Keratinocyte (primary cell): Measurements from ENCODE around the gene CLDN6. TPM values are rescaled to one million over a fixed set of nuclear protein-coding genes. Genes with fewer than 3 reads are reported as not detected.

Source experiments
- DNase-seq: peaks from one replicate; pipeline ENCODE4 v3.0.0-alpha.2; 2011; ENCODE audit warnings: low read depth, missing footprints, low spot score
- FAIRE-seq: peaks from 2 replicates; lab custom pipeline; 2011; peaks lifted over from hg19 to GRCh38; lab: Jason Lieb, UNC
- H2AFZ ChIP-seq: 2 replicates; pipeline ENCODE4 v1.6.0; 2012; ENCODE audit warnings: low read length, control low read depth, inconsistent platforms; ENCODE audit not compliant: control insufficient read depth
- H3K27ac ChIP-seq: 2 replicates; pipeline ENCODE4 v1.5.1; 2011; ENCODE audit warnings: low read length; ENCODE audit not compliant: control insufficient read depth, insufficient read depth
- H3K27me3 ChIP-seq: 3 replicates; pipeline ENCODE4 v1.6.0; 2011; ENCODE audit warnings: low read length; ENCODE audit not compliant: control insufficient read depth, insufficient read depth; ENCODE audit errors: extremely low read depth
- H3K36me3 ChIP-seq, 2 experiments: 2 replicates in 1 of 2; 3 replicates in 1 of 2; pipeline ENCODE4 v1.5.1; 2011; ENCODE audit warnings: low read length in 2 of 2, mild to moderate bottlenecking in 1 of 2; ENCODE audit not compliant: control insufficient read depth in 2 of 2, insufficient read depth in 2 of 2; ENCODE audit errors: extremely low read depth in 1 of 2
- H3K4me1 ChIP-seq: 3 replicates; pipeline ENCODE4 v1.5.1; 2011; ENCODE audit warnings: low read length; ENCODE audit not compliant: control insufficient read depth, insufficient read depth; ENCODE audit errors: extremely low read depth
- H3K4me2 ChIP-seq: 3 replicates; pipeline ENCODE4 v1.6.0; 2011; ENCODE audit warnings: low read depth, low read length; ENCODE audit not compliant: control insufficient read depth, insufficient read depth; ENCODE audit errors: extremely low read depth
- H3K4me3 ChIP-seq, 3 experiments: fragments of 200-600 bp in 1 of 3; sonication (generic) in 1 of 3; 2 replicates in 2 of 3; 3 replicates in 1 of 3; pipeline ENCODE4 v1.5.1; 2011 to 2016; ENCODE audit warnings: low read length in 3 of 3, mild to moderate bottlenecking in 3 of 3, control low read depth in 2 of 3, inconsistent platforms in 1 of 3, low read depth in 1 of 3, mixed read lengths in 1 of 3, mixed run types in 1 of 3, moderate library complexity in 1 of 3; ENCODE audit not compliant: control insufficient read depth in 2 of 3, insufficient read depth in 2 of 3; ENCODE audit errors: extremely low read depth in 1 of 3
- H3K79me2 ChIP-seq: 2 replicates; pipeline ENCODE4 v1.6.0; 2012; ENCODE audit warnings: low read length; ENCODE audit not compliant: control insufficient read depth, insufficient read depth
- H3K9ac ChIP-seq: 3 replicates; pipeline ENCODE4 v1.6.0; 2011; ENCODE audit warnings: low read length; ENCODE audit not compliant: control insufficient read depth, insufficient read depth; ENCODE audit errors: extremely low read depth
- H3K9me1 ChIP-seq: 3 replicates; pipeline ENCODE4 v1.6.0; 2011; ENCODE audit warnings: low read length; ENCODE audit not compliant: control insufficient read depth, insufficient read depth; ENCODE audit errors: extremely low read depth
- H3K9me3 ChIP-seq: 2 replicates; pipeline ENCODE4 v1.5.1; 2012; ENCODE audit warnings: low read depth, low read length; ENCODE audit not compliant: control insufficient read depth
- H4K20me1 ChIP-seq: 3 replicates; pipeline ENCODE4 v1.6.0; 2011; ENCODE audit warnings: low read length; ENCODE audit not compliant: control insufficient read depth, insufficient read depth; ENCODE audit errors: extremely low read depth
- EZH2 ChIP-seq: IDR thresholded peaks from one replicate; pipeline ENCODE4 v1.6.1; 2012; ENCODE audit warnings: inconsistent platforms, mild to moderate bottlenecking, low read length, moderate library complexity
- dilution Hi-C: fragments of 300-500 bp; cut with MboI; formaldehyde crosslinking; loops from one replicate; pipeline ENCODE4 v1.7.0; 2020; ENCODE audit warnings: low sequenced_read_pairs; ENCODE audit not compliant: extremely low pct_ligation_motif_present
- polyA plus RNA-seq, 5 experiments: library from polyadenylated mRNA; depleted of rRNA in 3 of 5; stranded (reverse) in 3 of 5; stranded (forward) in 1 of 5; unstranded in 1 of 5; fragments of >200 nt; gene quantifications; 1 replicate in 1 of 5; 2 replicates in 3 of 5; 3 replicates in 1 of 5; pipeline versions ENCODE4 v1.2.1 to v1.2.3, GENCODE V29; 2011 to 2012; ENCODE audit warnings: missing spikeins in 2 of 5, low read depth in 1 of 5, low replicate concordance in 1 of 5
- TF ChIP-seq, protein P1 (sequence below), 3 experiments: IDR thresholded peaks in 1 of 3; conservative IDR thresholded peaks in 1 of 3; optimal IDR thresholded peaks in 1 of 3; 2 replicates in 2 of 3; 3 replicates in 1 of 3; pipeline versions ENCODE3 to v1.5.1; 2011; ENCODE audit warnings: low read length in 3 of 3, mild to moderate bottlenecking in 3 of 3, moderate library complexity in 2 of 3, control low read depth in 1 of 3, inconsistent platforms in 1 of 3; ENCODE audit not compliant: insufficient read depth in 2 of 3; ENCODE audit errors: extremely low read depth in 1 of 3

The CLDN6 gene
- polyA plus RNA-seq, 1 donor (not counting 4 experiments of a cell fraction or from before 2014, with no cell fraction given), result not detected

DNA sequence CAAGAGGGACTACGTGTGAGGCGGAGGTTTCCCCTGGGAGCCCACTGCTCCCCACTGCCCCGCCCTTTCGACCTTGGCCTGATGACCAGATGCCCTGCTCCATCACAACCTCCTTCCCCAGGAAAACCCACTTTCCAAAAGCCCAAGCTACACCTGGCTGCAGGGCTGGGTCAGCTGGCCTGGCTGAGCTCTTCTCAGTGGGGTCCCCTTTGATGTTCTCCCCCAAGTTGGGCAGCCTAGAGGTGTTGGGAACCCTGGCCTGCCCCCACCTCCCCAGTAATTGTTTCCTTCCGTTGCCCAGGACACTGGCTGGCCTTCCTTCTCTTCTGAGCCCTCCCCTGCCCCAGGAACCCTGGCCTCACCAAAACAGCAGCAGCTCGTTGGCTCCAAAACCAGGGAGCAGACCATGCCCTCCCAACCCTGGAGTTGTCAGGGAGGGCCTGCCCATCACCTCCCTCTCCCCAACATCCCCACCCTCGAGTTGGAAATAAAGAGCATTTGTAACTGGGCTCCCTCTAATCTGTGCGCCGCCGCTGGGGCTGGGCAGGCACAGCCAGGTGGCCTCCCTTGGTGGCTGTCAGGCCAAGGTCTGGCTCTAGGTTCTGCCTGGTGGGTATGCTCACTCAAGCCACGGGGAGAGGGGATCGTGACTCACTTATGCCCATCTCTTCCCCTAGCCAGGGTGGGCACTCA, 3.8 kb downstream of the CLDN6 start:
- Histone ChIP-seq H3K36me3 (no peaks in the 10 kb centered on the region), H3K9me3 (no peaks in the 10 kb centered on the region), H3K9ac (no peak overlapping the region), H3K9me1 (no peaks in the 10 kb centered on the region), H2AFZ (no peak overlapping the region), H3K4me2 (no peak overlapping the region), H4K20me1 (no peaks in the 10 kb centered on the region), H3K79me2 (no peaks in the 10 kb centered on the region), H3K4me1 (peaks cover 19% of the 10 kb centered on the region), H3K27me3 (peaks cover 35% of the 10 kb centered on the region), H3K4me3 (no peak overlapping the region), H3K27ac (no peak overlapping the region)
- FAIRE-seq, result no peak
- dilution Hi-C loops, result no loop called here
- DNase-seq, result no peak
- TF ChIP-seq, protein P1, sequence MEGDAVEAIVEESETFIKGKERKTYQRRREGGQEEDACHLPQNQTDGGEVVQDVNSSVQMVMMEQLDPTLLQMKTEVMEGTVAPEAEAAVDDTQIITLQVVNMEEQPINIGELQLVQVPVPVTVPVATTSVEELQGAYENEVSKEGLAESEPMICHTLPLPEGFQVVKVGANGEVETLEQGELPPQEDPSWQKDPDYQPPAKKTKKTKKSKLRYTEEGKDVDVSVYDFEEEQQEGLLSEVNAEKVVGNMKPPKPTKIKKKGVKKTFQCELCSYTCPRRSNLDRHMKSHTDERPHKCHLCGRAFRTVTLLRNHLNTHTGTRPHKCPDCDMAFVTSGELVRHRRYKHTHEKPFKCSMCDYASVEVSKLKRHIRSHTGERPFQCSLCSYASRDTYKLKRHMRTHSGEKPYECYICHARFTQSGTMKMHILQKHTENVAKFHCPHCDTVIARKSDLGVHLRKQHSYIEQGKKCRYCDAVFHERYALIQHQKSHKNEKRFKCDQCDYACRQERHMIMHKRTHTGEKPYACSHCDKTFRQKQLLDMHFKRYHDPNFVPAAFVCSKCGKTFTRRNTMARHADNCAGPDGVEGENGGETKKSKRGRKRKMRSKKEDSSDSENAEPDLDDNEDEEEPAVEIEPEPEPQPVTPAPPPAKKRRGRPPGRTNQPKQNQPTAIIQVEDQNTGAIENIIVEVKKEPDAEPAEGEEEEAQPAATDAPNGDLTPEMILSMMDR (optimal IDR thresholded peaks at IDR 0.05 in 1 of 3, IDR thresholded peaks at IDR 0.05 in 1 of 3, conservative IDR thresholded peaks at IDR 0.05 in 1 of 3; ENCODE audit: extremely low read depth in 1 of 3, insufficient read depth in 2 of 3, low read length in 3 of 3), result no peak
- TF ChIP-seq EZH2, result no peak

DNA sequence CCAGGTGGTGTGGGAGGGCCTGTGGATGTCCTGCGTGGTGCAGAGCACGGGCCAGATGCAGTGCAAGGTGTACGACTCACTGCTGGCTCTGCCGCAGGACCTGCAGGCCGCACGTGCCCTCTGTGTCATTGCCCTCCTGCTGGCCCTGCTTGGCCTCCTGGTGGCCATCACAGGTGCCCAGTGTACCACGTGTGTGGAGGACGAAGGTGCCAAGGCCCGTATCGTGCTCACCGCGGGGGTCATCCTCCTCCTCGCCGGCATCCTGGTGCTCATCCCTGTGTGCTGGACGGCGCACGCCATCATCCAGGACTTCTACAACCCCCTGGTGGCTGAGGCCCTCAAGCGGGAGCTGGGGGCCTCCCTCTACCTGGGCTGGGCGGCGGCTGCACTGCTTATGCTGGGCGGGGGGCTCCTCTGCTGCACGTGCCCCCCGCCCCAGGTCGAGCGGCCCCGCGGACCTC, 4.5 kb downstream of the CLDN6 start:
- H3K9ac ChIP-seq, result no peak overlapping the region
- peaks cover 35% of the 10 kb centered on the region for H3K27me3 ChIP-seq
- TF ChIP-seq EZH2, result no peak
- TF ChIP-seq, protein P1 (optimal IDR thresholded peaks at IDR 0.05 in 1 of 3, IDR thresholded peaks at IDR 0.05 in 1 of 3, conservative IDR thresholded peaks at IDR 0.05 in 1 of 3; ENCODE audit: extremely low read depth in 1 of 3, insufficient read depth in 2 of 3, low read length in 3 of 3), result no peak
- H3K4me2 ChIP-seq, result no peak overlapping the region
- no peaks in the 10 kb centered on the region for H3K9me1 ChIP-seq
- no peaks in the 10 kb centered on the region for H3K79me2 ChIP-seq
- no peak overlapping the region for H3K4me3 ChIP-seq
- no peaks in the 10 kb centered on the region for H3K36me3 ChIP-seq
- dilution Hi-C loops, result no loop called here
- FAIRE-seq (no peak), DNase-seq (no peak)
- no peaks in the 10 kb centered on the region for H3K9me3 ChIP-seq
- H4K20me1 ChIP-seq, result no peaks in the 10 kb centered on the region
- no peak overlapping the region for H3K27ac ChIP-seq
- peaks cover 19% of the 10 kb centered on the region for H3K4me1 ChIP-seq
- no peak overlapping the region for H2AFZ ChIP-seq
